HG03432 (cell line): ENCODE results near the gene CLEC18A.
"Not testable (repeated sequence)": the region's sequence is repeated elsewhere in the genome, so short reads cannot be mapped to it uniquely, and the experiment has no call there.

ENCODE experiments used
- ATAC-seq: cut with Tn5 transposase; IDR thresholded peaks from one replicate; pipeline ENCODE4 v1.9.1; 2021; ENCODE audit warnings: mild to moderate bottlenecking, moderate library complexity; ENCODE audit not compliant: unreplicated experiment

The CLEC18A gene

DNA sequence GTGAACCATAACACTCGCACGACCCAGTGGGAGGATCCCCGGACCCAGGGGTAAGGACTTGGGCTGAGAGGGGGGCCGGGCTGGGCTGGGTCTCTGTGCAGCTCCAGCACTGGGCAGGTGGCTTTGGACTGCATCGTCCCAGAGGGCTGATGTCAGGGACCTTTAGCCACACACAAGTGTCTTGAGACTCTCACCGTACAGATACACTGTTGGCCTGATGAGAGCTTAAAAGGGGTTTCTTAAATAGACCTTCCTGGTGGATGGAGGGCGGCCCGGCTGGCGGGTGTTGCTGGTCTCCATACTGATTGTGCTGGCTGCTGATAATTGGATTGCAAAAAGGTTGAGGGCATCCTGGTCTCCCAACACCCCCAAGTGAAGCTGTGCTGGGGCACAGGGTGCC lies 21.7 kb upstream of the CLEC18A start:
- no peak for ATAC-seq

DNA sequence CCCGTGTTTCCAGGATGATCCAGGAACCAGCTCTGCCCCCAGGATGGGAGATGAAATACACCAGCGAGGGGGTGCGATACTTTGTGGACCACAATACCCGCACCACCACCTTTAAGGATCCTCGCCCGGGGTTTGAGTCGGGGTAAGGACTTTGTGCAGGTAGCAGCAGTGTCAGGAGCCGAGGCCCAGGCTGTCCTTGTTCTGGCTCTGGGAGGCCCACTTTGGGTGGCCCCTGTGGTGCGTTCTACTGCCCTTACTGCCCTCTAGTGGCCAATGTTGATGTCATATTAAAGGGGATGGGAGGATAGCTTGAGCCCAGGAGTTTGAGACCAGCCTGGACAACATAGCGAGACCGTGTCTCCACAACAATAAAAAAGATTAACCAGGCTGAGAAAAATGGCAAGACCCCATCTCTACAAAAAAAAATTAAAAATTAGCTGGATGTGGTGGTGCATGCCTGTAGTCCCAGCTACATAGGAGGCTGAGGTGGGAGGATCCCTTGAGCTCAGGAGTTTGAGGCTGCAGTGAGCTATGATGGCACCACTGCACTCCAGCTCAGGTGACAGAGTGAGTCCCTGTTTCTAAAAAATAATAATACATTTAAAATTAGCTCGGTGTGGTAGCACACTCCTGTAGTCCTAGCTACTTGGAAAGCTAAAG lies 20.9 kb upstream of the CLEC18A start:
- ATAC-seq, result no peak

GRCh38 chr16:69931631-69932030 lies 19.5 kb upstream of the CLEC18A start:
- no peak for ATAC-seq

- no peak for ATAC-seq
Observed at GRCh38 chr16:69932228-69932627, 18.9 kb upstream of the CLEC18A start.

GRCh38 chr16:69932691-69933392 lies 18.3 kb upstream of the CLEC18A start:
- no peak for ATAC-seq

- no peak for ATAC-seq
Observed at GRCh38 chr16:69934044-69934443, 17.1 kb upstream of the CLEC18A start.

DNA sequence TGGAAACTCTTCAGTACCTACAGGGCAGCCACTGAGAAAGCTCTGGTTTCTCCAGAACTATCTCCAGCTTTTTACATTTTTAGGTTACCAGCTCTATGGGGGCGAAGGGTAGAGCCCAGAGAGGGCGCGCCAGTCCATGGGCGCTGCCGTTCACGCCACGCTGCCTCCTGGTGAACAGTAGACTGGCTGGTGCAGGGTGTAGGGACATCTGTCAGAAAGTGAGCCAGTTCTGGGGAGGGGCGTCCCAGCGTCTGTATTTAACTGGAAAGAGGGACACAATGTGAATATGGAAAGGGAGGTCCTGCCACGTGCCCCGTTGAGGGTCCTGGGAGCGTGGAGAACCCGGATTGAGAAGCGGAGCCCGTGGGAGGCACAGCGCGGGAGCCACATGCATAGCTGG lies 16.4 kb upstream of the CLEC18A start:
- no peak for ATAC-seq

DNA sequence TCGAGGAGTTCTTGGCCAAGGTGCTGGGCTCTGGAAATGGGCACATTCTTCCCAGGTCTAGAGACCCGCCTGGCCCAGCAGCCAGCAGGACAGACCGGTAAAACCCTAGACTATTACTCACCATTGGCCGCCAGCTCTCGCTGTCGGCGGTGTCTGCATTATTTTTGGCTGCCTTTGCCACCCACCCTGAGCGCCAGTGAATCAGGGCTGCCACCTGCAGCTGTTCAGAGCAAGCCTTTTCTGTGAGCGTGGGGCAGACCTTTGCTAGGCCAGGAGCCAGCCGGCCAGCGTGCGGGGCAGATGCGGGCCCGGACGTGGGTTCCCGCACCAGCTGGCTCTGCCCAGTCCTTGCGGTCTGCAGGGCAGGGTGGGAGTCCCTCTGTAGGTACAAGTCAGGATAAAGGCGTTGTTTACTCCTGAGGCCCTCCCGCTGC lies 15.8 kb upstream of the CLEC18A start:
- no peak for ATAC-seq

DNA sequence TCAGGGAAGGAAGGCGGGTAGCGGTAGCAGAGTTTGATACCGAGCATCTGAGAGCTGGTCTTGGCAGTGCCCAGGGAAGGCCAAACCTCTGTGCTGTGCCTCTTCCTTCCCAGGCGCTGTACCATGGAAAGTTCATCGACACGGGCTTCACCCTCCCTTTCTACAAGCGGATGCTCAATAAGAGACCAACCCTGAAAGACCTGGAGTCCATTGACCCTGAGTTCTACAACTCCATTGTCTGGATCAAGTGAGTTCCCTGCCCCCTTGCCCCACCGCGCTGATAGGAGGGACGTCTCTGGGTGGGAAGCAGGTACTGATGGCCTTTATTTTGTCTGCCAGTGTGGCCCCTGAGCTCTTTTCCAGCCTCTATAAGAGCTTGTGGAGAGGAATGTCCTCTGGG lies 15.4 kb upstream of the CLEC18A start:
- ATAC-seq, result no peak

DNA sequence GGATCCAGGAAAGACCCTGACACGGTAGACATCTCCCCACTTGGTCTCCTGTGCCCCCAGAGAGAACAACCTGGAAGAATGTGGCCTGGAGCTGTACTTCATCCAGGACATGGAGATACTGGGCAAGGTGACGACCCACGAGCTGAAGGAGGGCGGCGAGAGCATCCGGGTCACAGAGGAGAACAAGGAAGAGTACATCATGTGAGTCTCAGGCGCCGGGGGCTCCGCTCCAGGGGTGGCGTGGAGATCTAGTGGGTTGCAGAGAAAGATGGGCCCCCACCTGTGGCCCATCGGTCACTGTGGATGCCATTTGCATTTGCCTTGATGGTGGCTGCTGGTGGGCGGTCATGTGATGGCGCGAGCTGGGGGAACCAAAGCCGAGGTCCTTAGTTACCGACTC lies 14.9 kb upstream of the CLEC18A start:
- no peak for ATAC-seq

GRCh38 chr16:69936751-69937211 lies 14.4 kb upstream of the CLEC18A start:
- no peak for ATAC-seq

DNA sequence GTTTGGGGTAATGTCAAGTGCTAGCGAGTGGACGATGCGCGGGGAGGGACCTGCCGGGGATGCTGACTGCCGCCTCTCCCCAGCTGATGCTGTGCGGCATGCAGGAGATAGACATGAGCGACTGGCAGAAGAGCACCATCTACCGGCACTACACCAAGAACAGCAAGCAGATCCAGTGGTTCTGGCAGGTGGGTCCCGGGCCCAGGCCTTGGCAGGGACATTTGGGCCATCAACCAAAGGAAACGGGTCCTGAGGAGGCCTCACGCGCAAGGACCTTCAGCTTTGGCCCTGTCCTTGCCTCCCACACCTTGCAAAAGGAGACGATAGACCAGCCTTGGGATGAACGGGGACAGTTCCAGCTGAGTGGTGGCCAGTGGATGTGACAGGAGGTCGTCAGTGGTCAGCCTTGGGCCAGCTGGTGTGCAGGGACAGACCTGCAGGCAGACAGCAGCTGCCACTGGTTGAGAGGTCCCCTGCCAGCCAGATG lies 13.6 kb upstream of the CLEC18A start:
- no peak for ATAC-seq

- no peak for ATAC-seq
Observed at GRCh38 chr16:69938981-69939820, 11.9 kb upstream of the CLEC18A start.

GRCh38 chr16:69939821-69940585 lies 11.1 kb upstream of the CLEC18A start:
- ATAC-seq, result no peak

- ATAC-seq, result no peak
Observed at GRCh38 chr16:69940676-69941075, 10.5 kb upstream of the CLEC18A start.

DNA sequence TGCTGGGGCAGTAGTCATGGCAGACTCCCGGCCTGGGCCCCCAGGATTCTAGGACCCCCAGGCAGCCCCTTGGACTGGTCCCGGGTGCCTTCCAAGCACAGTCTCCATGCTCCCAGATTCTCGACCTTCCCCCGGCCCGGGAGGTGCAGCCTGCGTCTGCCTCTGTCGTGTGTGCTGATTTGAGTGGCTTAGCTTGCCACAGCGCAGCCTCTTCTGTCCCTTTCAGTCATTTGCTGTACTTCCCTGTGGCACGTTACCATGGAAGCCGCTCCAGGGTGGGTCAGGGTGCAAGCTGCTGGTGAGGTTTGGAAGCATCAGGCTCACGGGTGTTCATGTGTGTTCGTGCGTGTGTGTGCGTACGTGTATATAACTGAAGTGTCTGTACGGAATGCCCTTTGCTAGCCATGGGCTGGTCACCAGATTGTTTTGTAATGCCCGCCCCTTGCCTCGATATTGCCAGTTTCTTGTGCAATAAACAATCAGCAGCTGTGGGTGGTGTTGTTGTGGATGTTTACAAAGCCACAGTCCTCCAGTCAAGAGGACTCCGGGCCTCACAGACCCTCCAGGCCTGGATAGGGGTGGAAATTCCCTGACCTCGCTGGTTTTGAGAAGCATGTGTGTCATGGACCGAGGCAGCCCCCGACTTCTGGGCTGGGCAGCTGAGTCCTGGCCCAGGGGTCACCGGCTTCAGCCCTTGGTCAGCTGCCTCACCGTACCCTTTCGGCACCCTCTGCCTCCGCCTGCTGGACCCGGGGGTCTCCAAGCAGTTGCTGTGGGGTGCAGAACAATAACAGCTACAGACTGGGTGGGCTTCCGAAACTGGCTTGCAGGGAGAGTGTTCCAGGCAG lies 9.7 kb upstream of the CLEC18A start:
- ATAC-seq, result no peak

DNA sequence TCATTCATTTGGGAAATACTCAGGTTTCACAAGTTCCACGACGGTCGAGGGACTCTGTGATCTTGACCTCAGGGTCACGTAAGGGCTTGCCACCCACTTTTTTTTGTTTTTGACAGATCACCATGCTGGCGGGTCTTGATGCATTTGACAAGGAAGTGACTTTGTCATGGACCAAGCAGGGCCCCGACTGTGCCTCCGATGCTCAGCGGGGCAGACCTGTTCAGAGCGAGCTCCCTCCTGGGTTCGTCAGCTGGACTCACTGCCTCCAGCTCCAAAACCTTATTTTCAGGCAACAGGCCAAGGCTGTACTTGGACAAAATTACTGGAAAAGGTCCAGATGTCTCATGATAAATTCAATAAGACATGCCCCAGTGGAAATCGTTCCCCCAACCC lies 9.0 kb upstream of the CLEC18A start:
- no peak for ATAC-seq

DNA sequence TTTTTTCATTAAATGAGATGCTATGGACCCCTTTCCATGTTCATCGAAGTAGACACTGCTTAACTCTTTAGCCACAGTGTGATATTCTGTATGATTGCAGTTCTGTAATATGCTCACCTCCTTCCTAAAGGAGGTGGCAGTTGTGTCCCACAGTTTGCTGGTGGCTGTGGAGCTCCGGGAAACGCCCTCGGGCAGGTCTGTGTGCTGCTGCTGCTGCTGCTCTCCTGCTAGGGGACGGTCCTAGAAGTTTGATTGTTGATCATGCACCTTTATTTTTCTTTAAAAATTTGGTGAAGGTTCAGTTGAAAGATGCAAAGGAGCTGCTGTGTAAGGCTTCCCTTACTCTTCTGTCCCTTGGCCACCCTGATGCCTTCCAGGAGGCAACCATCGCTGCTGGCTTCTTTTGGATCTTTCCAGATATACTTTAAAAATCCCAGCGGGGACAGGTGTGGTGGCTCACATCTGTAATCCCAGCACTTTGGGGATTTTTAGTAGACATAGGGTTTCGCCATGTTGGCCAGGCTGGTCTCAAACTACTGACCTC lies 8.4 kb upstream of the CLEC18A start:
- no peak for ATAC-seq

GRCh38 chr16:69943241-69944036 lies 7.7 kb upstream of the CLEC18A start:
- not testable (repeated sequence) for ATAC-seq
